ENCODE results near the gene CLEC4A.
"Not testable (repeated sequence)": the region's sequence is repeated elsewhere in the genome, so short reads cannot be mapped to it uniquely, and the experiment has no call there.

The CLEC4A gene

DNA sequence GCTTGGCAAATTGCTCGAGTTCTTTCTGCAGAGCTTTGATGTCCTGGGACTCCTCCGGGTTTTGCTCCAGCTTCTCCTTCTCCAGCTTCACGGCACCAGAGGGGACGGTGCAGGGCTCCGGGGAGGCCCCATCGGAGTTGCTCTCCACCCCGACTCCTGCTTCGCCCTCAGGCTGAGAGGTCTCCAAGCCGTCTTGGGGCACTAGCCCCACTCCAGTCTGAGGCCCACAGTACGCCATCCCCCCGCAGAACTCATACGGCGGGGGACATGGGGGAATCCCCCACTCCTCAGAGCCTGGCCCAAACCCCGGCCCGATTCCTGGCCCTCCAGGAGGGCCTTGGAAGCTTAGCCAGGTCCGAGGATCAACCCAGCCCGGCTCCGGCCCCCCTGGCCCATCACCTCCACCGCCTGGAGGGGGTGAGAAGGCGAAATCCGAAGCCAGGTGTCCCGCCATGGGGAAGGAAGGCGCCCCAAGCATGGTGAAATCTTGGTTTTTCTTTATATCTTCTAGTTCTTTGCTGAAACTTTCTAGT, 11.0 kb downstream of the CLEC4A start:
- DNase-seq: not testable (repeated sequence)

DNA sequence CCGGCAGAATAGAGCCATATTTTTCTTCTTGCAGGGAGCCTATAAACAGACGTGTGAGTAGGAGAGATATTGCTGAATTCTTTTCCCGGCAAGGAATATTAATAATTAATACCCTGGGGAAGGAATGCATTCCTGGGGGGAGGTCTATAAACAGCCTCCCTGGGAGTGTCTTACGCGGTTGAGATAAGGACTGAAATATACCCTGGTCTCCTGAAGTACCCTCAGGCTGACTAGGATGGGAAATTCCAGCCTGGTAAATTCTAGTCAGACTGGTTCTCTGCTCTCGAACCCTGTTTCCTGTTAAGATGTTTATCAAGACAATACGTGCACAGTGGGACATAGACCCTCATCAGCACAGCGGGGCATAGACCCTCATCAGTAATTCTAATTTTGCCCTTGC, 18.2 kb downstream of the CLEC4A start:
- not testable (repeated sequence) for DNase-seq

DNA sequence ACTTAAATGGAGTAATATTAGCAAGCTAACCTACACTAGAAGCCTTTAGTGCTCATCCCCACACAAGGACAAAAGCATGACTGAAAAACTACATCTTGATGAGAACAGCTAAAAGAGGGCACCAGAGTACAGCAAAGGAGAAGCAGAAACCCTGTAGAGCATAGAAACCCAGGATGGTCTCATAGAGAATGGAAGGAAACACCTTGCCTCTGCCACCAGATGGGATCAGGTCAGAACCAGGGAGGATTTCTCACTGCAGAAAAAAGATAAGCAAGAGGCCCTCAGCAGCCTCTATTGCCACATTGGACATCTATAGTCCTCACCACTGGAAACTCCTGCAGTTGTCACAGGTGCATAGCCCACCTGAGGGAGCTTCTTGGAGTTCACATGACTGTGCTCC, 19.8 kb downstream of the CLEC4A start:
- no peak for DNase-seq

DNA sequence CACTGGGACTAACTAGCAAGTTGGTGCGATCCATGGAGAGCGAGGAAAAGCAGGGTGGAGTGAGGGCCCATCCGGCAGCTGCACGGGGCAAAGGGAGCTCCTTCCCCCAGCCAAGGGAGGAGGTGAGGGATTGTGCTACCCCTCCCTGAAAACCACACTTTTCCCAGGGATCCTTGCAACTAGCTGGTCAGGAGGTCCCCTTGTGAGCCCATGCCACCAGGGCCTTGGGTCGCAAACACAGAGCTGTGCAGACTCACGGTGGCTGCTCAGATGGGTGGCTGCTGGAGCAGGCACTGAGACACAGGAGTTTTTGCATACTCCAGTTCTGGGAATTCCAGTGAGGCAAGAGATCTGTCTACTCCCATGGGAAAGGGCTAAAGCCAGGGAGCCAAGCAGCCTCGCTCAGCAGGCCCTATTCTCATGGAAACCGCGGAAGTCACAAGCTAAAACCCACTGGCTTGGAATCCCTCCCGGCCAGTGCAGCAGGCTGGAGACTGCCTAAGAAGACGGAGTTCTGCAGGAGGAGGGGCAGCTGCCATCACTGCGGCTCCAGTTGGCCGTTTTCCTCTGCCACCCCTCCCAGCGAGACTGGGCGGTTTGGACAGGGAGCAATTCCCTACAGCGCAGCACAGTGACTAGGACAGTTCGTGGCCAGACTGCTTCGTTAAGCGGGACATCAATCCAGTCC, 22.5 kb downstream of the CLEC4A start:
- DNase-seq: no peak

DNA sequence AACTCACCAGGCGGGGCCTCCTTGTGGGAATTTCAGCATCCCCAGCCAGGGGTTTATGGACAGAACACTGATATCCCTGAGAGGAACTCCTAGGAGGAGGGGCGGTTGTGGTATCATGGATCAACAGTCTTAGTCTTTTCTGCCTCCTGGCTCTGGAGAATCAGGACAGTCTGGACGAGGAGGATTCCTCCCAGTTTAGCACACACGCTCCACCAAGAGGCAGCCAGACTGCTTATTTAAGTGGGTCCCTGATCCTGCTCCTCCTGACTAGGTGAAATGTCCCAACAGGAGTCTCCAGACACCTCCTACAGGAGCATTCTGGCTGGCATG, 23.0 kb downstream of the CLEC4A start:
- DNase-seq: no peak

DNA sequence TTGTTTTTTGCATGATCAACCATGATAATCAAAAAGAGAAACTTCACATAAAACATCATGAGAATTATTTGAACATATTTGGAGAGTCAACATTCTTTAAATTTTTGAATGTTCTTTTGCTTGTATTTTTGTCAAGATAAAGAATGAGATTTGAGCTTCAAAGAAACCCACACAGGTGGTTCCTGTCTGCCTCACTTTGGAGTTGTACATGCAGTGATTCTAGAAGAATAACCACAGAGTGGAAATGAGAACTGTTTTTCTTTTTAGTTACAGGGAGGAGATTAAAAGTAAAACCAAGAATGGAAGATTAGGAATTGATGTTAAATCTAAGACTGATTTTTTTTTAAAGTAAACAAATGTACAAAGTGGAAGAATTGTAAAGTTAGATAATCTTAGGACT, 31.1 kb downstream of the CLEC4A start:
- no peak for DNase-seq

DNA sequence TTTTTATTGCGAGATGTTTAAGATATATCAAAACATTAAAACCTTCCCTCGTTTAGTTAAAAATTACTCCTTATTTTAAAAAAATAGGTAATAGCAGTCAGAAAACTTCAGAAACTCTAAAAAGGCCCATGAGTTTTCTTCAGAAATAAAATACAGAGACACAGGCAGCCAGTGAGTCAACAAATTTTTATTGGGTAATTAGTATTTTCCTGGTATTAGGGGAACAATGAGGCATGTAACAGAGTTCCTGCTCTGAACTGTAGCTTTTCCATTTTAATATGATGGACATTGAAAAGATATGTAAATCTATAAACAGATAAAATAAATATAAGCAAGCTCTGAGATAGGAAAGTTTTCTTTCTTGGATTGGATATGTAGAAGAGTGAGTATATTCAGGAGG, 33.0 kb downstream of the CLEC4A start:
- no peak for DNase-seq

DNA sequence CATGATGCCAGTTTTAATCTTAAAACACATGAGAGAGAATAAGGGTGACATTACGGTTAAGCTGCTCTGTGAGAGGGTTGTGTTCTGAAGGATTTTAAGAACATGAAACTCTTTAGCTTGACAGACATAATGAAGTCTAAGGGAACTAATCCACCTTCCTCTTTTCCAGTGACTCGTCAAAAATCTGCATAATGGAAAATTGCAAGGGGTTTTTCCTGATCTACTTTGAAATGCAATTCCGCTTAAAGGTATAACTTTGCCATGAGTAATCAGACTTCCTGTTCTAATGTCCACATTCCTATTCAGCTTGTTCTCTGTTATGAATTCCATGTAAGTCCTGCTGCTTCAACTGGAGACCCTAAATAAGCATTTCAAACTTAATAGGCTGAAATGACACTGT, 33.4 kb downstream of the CLEC4A start, which contains the start of gene ZNF705A:
Gene ZNF705A (plus strand): TSS at position 171 of the 400 bp plus-strand sequence. CDS start 15,611 bp downstream, outside the sequence.
- no peak for DNase-seq

DNA sequence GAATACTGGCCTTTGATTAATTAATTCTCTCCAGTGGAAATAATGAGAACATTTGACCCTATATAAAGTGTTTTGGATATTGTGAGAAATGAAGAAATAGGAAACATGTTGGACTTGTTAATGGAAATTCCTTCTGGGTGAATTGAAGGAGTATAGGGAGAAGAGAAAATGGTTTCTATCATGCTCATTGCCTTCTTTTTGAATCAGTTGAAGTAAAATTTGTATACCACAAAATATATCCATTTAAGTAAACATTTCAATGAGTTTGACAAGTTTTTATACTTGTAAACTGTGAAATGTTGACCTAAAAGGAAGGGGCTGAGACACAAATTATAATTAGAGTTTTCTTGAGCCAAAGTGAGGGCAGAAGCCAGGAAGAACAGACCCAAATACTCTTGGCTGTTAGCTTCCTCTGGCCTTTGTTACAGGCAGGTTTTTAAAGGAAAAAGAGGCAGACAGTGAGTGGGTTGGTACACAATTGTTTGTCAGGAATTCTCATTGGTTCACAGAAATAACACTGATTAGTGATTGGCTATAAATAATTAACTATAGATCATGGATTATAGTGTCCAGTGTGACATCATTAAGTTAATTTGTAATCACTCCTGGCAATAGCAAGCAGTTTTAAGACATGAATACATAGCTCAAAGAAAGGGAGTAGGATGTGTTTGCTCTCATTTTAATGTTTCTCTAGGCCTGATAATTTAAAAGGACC, 34.2 kb downstream of the CLEC4A start:
- DNase-seq: no peak

DNA sequence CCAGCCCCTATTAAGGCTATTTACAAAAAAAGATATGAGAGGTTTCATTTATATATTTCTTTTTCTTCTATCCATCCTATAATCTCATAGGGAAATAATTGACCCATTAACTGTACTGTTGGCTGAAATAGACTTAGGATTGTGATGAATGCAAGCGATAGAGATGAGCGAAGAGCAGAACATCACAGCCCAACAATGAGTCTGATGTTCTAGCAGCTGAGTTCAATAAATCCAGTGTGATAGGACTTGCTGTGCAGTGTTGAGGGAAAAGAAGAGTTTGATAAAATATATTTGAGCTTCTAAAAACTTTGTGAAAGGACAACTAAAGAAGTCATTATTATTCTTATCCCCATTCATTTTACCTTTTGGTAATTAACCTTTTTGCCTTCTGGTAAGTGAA, 49.5 kb downstream of the CLEC4A start:
- not testable (repeated sequence) for DNase-seq

DNA sequence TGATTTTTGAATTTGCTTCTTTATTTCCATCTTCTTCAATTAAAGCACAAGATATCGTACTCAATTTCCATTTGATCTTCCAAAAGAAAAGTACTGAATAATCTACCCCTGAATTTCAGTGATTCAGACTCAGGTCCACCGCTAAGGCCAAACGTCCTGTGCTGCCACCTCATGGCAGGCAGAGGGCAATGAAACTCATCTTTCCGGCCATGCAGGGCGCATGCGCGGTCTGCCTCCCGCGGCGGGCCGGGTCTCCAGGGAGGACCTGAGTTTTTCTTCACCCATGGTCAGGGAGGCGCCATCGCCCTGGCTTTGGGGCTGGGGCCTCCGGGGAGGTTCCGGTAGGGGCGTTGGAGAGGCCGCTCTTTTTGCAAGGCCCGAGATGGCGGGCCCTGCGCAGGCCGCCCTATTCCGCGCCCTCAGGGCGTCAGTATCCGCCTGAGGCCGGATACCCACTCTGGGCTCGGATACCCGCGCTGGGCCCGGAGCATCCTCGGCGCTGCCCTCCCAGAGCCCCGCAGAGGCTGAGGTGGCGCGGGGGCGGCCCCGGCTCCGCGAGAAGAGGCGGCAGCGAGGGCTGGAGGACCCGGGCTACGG, 56.7 kb downstream of the CLEC4A start:
- DNase-seq: peak; percentile 77

DNA sequence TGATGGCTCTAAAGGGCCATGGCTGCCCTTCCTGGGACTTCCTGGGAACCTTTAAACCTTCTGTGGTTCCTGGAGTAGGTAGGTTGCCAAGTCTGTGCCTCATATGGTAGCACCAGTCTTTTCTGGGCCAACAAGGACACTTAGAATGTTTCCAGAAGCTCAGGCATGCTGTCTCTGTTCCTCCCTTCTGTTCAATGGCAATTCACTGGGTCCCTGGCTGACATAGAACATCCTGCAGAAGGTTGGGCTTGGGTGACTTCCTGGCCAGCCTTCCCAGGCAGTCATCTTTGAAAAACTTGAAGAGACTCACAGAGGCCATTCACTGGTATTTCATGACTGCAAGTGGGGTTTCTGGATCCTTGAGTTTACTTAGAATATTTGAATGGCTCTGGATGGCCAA, 57.9 kb downstream of the CLEC4A start:
- DNase-seq: not testable (repeated sequence)

DNA sequence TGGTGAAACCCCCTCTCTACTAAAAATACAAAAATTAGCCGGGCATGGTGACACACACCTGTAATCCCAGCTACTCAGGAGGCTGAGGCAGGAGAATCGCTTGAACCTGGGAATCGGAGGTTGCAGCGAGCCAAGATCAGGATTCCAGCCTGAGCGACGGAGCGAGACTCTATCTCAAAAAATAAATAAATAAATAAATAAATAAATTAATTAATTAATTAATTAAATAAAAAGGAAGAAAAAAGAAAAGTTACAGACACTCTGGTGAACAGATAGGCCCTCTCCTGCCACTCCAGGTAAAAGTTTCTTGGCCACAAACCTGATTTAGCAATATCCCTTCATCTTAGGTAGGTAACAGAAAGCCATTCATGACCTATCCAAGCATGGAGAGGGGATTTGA, 59.5 kb downstream of the CLEC4A start:
- DNase-seq: not testable (repeated sequence)

DNA sequence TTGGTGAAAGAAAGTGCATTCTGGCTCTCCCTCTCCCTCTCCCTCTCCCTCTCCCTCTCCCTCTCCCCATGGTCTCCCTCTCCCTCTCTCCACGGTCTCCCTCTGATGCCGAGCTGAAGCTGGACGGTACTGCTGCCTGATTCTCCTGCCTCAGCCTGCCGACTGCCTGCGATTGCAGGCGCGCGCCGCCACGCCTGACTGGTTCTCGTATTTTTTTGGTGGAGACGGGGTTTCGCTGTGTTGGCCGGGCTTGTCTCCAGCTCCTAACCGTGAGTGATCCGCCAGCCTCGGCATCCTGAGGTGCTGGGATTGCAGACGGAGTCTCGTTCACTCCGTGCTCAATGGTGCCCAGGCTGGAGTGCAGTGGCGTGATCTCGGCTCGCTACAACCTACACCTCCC, 59.9 kb downstream of the CLEC4A start:
- DNase-seq: not testable (repeated sequence)

DNA sequence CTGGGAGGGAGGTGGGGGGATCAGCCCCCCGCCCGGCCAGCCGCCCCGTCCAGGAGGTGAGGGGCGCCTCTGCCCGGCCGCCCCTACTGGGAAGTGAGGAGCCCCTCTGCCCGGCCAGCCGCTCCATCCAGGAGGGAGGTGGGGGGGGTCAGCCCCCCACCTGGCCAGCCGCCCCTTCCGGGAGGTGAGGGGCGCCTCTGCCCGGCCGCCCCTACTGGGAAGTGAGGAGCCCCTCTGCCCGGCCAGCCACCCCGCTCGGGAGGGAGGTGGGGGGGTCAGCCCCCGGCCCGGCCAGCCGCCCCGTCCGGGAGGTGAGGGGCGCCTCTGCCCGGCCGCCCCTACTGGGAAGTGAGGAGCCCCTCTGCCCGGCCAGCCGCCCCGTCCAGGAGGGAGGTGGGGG, 60.8 kb downstream of the CLEC4A start:
- DNase-seq: not testable (repeated sequence)

DNA sequence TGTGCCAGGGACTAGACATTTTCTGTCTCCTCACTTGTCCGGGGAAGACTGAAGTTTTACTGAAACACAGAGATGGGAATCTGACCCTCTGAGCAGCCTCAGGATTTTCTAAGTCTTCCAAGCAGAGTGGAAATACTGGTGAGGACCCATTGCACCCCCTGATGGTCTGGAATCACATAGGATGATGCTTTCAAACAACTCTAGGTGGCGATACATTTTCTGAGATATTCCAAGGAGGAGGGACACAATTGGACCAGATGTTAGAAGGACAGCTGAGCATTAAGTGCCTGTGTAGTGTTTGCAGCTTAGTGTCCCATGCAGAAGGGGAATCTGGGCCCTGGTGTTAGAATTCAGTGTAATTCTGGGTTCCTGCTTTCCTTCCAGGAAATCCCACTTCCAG, 64.7 kb downstream of the CLEC4A start:
- DNase-seq: not testable (repeated sequence)

All from activated gamma-delta T cell treated with Interleukin-2 at 50 U/mL for 16 hours (primary cell).